ENCODE measurements around the gene CGN. TPM values are rescaled to one million over a fixed set of nuclear protein-coding genes. Genes with fewer than 3 reads are reported as not detected.
"Not testable (repeated sequence)": the region's sequence is repeated elsewhere in the genome, so short reads cannot be mapped to it uniquely, and the experiment has no call there.

The CGN gene
- polyA plus RNA-seq, 1 experiment, result 0.05 TPM

- no peak for DNase-seq (ENCODE audit: low read depth)
- Histone ChIP-seq H3K4me3 (ENCODE audit: low read depth, low read length) (no peak overlapping the region), H3K27me3 (ENCODE audit: control insufficient read depth, insufficient read depth, low read length) (peaks cover 5% of the 10 kb centered on the region), H3K36me3 (ENCODE audit: control insufficient read depth, insufficient read depth, low read length) (no peaks in the 10 kb centered on the region)
- CTCF ChIA-PET, result interaction anchor here (0.9 to 4.6 kb wide), 5 partner anchors 11 to 215 kb away, joined by 3 to 24 read pairs (median 3); no protein-coding TSS in a partner anchor
- POLR2A ChIA-PET, result no interaction called here
- TF ChIP-seq CTCF (IDR thresholded peaks at IDR 0.05; ENCODE audit: insufficient read depth, low read depth, low read length), result peak; percentile 23; the same call in 1 of the 2 replicates
These were observed 9.2 kb downstream of the CGN start for GRCh38 chr1:151520359-151520758.

GRCh38 chr1:151522427-151522826 lies 11.2 kb downstream of the CGN start:
- not testable (repeated sequence) for H3K36me3 ChIP-seq (ENCODE audit: control insufficient read depth, insufficient read depth, low read length); DNase-seq (ENCODE audit: low read depth); H3K4me3 ChIP-seq (ENCODE audit: low read depth, low read length); H3K27me3 ChIP-seq (ENCODE audit: control insufficient read depth, insufficient read depth, low read length)
- ChIA-PET POLR2A (interaction anchor here (0.7 kb wide), 1 partner anchor 245 kb away, joined by 3 read pairs; no protein-coding TSS in a partner anchor), CTCF (interaction anchor here (0.7 to 4.6 kb wide), 2 partner anchors 12 to 171 kb away, joined by 3 to 24 read pairs; no protein-coding TSS in a partner anchor)

- DNase-seq (ENCODE audit: low read depth), result no peak
- no peak overlapping the region for H3K4me3 ChIP-seq (ENCODE audit: low read depth, low read length)
- H3K27me3 ChIP-seq (ENCODE audit: control insufficient read depth, insufficient read depth, low read length), result peaks cover 3% of the 10 kb centered on the region
- ChIA-PET CTCF (interaction anchor here (0.6 to 1.6 kb wide), 3 partner anchors 10 to 200 kb away, joined by 3 to 7 read pairs (median 3); no protein-coding TSS in a partner anchor), POLR2A (interaction anchor here (0.7 kb wide), 1 partner anchor 244 kb away, joined by 3 read pairs; no protein-coding TSS in a partner anchor)
- no peaks in the 10 kb centered on the region for H3K36me3 ChIP-seq (ENCODE audit: control insufficient read depth, insufficient read depth, low read length)
- TF ChIP-seq CTCF (IDR thresholded peaks at IDR 0.05; ENCODE audit: insufficient read depth, low read depth, low read length), result no peak
These were observed 12.1 kb downstream of the CGN start for GRCh38 chr1:151523326-151523725.

GRCh38 chr1:151524736-151525135 lies 13.5 kb downstream of the CGN start:
- POLR2A ChIA-PET, result no interaction called here
- DNase-seq (ENCODE audit: low read depth), result no peak
- CTCF ChIA-PET, result no interaction called here
- Histone ChIP-seq H3K36me3 (ENCODE audit: control insufficient read depth, insufficient read depth, low read length) (no peaks in the 10 kb centered on the region), H3K27me3 (ENCODE audit: control insufficient read depth, insufficient read depth, low read length) (peaks cover 3% of the 10 kb centered on the region), H3K4me3 (ENCODE audit: low read depth, low read length) (no peak overlapping the region)
- no peak for TF ChIP-seq CTCF (IDR thresholded peaks at IDR 0.05; ENCODE audit: insufficient read depth, low read depth, low read length)

- Histone ChIP-seq H3K36me3 (ENCODE audit: control insufficient read depth, insufficient read depth, low read length) (no peaks in the 10 kb centered on the region), H3K4me3 (ENCODE audit: low read depth, low read length) (no peak overlapping the region), H3K27me3 (ENCODE audit: control insufficient read depth, insufficient read depth, low read length) (peaks cover 5% of the 10 kb centered on the region)
- CTCF ChIA-PET, result no interaction called here
- DNase-seq (ENCODE audit: low read depth), result no peak
- POLR2A ChIA-PET, result no interaction called here
- no peak for TF ChIP-seq CTCF (IDR thresholded peaks at IDR 0.05; ENCODE audit: insufficient read depth, low read depth, low read length)
These were observed 15.7 kb downstream of the CGN start for GRCh38 chr1:151526735-151527525.
